Stimulated activated CD4-positive, alpha-beta T cell treated with anti-CD3 and anti-CD28 coated beads, Interleukin-1b, Interleukin-23, amount 100 ng/mL, for 4 hours (primary cell): ENCODE data around the gene HHEX.
"Not testable (repeated sequence)": the region's sequence is repeated elsewhere in the genome, so short reads cannot be mapped to it uniquely, and the experiment has no call there.

Source experiments
- DNase-seq, 2 donors: peaks; one replicate each; pipeline ENCODE4 v3.0.0-alpha.2; 2020; ENCODE audit warnings: low read depth in 2 of 2

HHEX gene

DNA sequence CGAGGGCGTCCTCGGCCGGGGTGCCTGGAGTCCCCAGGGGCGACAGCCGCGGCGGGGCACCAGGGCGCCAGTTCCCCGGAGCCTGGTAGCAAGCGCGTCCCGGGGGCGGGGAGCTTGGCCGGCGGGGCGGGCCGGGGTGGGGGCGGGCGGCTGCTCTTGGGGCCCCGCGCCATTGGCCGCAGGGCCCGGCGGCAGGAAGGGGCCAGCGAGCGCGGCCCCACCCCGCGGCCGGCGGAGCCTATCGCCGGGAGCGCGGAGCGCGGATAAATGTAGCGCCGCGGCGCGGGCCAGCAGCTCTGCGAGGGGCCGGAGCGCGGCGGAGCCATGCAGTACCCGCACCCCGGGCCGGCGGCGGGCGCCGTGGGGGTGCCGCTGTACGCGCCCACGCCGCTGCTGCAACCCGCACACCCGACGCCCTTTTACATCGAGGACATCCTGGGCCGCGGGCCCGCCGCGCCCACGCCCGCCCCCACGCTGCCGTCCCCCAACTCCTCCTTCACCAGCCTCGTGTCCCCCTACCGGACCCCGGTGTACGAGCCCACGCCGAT is at the start of gene HHEX:
Gene HHEX, plus strand, starts transcription at position 293 of the 548 bp plus-strand sequence. Its CDS starts 32 bp downstream, at position 325.
- peak in 1 of 2 donors; percentile 24 for DNase-seq

DNA sequence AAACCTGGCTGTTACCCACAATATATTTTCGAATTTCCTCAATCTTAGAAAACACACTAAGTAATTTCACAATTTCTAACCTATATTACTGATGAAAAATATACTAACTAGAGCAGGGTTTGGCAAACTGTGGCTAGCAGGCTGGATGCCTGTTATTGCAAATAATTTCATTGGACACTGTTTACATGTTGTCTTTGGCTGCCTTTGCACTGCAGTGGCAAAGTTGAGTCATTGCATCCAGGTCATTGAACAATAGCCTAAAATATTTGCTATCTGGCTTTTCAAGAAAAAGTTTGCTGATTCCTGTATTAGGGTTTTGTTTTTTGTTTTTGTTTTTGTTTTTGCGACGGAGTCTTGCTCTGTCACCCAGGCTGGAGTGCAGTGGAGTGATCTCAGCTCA is 49.6 kb upstream of the HHEX start:
- DNase-seq: no peak

DNA sequence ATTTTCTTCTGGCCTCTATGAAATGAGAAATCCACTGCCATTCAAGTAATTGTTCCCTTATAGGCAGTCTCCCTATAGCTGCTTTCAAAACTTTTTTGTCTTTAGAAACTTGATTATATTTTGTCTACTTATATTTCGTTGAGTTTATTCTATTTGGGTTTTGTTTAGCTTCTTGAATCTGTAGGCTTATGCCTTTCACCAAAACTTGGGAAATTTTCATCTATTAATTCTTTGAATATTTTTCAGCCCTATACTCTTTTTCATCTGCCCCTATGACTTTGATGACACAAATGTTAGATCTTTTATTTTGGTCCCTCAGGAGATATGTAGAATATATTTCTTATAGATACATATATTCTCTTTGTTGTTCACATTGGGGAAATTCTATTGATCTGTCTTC is 48.3 kb upstream of the HHEX start:
- DNase-seq: no peak

DNA sequence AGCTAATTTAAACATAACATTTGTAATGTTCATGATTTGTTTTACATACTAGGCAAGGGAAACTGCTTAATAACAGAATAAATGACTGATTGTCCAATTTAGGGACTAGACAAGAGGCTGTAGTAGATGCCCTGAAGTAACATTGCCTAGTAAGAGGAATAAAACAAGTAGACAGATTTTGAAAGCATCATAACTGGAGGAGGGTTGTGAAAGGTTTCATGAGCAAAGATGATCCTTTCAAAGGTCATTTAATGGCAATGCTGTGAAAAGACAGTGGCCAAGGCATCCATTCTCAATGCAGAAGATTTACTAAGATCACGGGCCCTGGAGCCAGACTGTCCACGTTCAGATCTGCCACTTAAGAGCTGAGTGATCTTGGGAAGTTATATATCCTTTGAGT is 44.8 kb upstream of the HHEX start:
- DNase-seq: no peak

DNA sequence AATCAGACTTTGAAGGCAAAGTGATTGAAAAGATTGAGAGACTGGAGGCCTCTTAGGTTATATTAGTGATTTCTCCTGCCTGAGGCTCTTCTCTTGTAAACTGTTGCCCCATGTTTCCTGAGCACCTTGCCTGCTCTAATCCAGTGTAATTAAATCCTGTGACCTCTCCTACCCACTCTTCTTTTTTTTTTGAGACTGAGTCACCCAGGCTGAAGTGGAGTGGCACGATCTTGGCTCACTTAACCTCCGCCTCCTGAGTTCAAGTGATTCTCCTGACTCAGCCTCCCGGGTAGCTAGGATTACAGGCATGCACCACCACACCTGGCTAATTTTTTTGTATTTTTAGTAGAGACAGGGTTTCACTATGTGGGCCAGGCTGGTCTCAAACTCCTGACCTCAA is 38.9 kb upstream of the HHEX start:
- not testable (repeated sequence) for DNase-seq

DNA sequence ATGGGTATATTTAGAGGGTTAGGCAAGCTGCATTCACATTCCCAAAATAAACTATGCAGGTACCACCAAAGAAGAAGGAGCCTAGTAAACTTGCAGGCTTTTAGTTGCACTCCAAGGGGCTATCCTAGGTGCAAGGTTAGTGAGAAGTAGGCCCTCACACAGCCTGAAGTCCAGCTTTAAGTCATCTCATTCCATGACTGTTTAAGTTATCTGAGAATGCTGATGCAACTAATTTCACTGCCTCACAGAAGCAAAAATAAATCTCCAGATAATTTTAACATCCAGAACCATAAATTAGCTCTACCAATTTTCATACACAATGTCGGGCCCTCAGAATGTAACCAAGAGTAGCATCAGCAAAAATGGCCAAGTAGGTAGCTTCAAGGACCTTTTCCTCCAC is 34.3 kb upstream of the HHEX start:
- DNase-seq: no peak

DNA sequence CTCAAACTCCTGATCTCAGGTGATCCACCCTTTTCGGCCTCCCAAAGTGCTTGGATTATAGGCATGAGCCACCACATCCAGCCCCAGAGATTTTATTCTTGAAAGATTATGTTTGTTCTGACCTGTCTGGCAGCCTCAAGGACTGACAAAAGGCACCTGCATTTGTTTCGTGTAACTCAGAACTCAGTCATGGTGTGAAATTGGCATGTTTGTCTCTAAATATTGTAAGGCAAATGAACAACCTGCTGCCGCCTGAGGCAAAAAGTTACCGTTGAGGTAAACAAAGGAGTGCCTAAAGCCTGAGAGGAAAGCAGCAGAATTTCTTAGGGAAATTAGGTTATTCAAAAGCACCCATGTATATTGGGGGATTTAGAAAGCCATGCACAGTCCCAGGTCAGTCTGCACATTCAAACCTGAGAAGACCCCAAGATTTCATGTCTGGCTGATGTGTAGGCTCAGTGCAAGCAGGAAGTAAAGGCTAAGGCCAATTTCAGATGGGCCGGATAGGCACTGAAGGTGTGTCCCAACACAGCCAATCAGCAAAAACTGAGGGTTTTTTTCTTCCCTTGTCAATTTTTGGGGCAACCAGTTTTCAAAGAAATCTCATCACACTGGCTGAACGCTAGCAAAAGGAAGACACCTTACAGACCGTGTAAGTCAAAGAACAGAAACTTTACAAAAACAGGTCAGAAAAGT is 33.3 kb upstream of the HHEX start:
- DNase-seq: no peak

DNA sequence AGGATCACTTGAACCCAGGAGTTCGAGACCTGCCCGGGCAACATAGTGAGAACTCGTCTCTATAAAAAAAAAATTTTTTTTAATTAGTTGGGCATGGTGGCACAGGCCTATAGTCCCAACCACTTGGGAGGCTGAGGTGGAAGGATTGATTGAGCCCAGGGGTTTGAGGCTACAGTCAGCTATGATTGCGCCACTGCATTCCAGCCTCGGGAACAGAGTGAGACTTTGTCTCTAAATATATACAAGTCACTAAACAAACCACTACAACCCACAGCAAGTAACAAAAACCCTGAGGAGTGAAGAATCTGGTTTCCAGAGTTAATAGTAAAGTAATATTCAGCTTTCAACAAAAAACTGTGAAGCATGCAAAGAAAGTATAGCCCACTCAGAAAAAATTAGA is 32.7 kb upstream of the HHEX start:
- no peak for DNase-seq

DNA sequence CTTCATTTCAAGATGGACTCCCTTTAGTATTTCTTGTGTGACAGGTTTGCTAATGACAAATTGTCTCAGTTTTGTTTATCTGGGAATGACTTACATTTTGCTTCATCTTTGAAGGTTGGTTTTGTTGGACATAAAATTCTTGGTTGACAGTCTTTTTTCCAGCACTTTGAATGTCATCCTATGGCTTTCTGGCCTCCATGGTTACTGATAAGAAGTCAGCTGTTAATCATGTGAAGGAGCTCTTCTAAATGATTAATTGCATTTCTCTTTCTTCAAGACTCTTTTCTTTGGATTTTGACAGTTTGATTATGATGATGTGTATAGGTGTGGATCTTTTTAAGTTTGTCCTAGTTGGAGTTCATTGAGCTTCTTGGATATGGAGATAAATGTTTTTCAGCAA is 26.9 kb upstream of the HHEX start:
- DNase-seq: no peak

DNA sequence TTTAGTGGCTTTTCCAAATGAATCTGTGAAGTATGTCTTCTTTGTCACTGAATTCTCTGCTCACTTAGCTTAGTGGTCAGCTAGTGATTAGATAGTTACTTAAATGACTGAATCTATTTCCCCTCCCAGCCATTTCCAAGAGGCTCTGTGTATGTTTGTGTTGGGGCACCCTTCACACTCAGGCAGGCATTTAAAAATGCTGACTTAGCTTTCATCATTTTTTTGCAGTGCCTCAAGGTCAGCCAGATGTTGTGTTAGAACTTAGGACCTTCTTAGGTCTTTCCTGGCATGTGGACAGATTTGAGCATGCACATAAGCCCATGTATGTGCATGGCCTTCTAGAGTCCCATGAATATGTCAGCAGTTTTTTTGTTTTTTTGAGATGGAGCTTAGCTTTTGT is 25.4 kb upstream of the HHEX start:
- DNase-seq: no peak

DNA sequence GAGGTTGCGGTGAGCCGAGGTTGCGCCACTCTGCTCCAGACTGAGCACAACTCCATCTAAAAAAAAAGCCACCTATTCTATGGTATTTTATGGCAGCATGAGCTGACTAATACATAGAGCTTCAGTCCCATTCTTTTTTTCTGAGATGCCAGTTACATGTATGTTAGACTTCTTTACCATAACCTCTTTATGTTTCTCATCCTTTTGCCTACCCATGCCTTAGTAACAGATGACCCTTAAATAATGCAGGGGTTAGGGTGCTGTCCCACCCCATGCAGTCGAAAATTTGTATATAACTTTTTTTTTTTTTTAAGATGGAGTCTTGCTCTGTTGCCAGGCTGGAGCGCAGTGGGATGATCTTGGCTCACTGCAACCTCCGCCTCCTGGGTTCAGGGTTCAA is 22.7 kb upstream of the HHEX start:
- DNase-seq: no peak

DNA sequence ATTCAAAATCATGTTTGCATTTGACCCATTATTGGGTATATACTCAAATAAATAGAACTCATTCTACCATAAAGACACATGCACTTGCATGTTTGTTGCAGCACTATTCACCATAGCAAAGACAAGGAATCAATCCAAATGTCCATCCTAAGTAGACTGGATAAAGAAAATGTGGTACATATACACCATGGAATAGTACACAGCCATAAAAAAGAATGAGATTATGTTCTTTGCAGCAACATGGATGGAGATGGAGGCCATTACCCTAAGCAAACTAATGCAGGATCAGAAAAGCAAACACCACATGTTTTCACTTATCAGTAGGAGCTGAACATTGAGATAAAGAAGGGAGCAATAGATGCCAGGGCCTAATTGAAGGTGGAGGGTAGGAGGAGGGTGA is 12.0 kb upstream of the HHEX start:
- DNase-seq: no peak

DNA sequence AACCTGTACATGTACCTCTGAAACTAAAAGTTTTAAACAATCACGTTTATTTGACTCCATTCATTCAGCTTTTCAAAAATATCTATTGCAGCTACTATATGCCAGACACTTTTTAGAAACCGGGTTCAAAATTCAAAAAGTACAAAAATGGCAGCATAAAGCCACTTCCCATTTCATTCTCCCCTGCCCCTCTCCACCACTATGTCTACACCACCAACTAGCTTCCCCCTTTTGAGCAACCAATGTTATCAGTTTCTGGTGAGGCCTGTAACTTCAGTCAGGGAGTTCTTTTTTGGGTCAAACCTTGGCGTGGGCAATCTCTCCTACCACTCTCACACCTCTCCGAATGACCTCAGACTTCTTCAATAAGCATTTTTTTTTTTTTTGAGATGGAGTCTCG is 11.5 kb upstream of the HHEX start:
- DNase-seq: no peak

DNA sequence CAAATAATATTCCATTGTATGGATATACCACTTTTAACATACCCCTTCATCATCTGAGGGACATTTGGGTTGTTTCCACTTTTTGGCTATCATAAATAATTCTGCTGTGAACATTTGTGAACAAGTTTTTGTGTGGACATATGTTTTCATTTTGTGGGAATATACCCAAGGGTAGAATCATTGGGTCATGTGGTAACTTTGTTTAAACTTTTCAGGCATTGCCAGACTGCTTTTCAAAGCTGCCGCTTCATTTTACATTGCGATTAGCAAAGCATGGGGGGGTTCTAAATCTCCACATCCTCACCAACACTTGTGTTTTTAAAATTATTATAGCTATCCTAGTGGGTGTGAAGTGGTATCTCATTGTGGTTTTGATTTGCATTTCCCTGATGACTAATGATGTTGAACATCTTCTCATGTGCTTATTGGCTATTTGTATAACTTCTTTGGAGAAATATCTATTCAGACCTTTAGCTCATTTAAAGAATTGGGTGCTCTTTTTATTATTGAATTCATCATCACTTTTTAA is 8.4 kb upstream of the HHEX start:
- no peak for DNase-seq

DNA sequence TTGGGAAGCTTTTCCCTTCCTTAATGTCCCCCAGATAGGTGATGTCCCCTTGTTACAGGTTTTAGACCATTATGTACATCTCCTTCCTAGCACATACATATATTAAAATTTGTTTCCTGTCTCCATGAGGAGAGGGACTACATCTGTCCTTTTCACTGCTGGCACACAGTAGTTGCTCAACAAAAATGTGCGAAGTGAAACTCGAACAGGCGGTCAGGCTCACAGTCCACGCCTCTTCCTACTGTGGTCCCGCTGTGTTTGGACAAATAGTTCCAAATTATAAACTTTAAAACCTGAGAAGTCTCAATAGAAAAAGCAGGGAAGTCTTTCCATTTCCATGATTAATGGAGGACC is 1.2 kb upstream of the HHEX start:
- no peak for DNase-seq

DNA sequence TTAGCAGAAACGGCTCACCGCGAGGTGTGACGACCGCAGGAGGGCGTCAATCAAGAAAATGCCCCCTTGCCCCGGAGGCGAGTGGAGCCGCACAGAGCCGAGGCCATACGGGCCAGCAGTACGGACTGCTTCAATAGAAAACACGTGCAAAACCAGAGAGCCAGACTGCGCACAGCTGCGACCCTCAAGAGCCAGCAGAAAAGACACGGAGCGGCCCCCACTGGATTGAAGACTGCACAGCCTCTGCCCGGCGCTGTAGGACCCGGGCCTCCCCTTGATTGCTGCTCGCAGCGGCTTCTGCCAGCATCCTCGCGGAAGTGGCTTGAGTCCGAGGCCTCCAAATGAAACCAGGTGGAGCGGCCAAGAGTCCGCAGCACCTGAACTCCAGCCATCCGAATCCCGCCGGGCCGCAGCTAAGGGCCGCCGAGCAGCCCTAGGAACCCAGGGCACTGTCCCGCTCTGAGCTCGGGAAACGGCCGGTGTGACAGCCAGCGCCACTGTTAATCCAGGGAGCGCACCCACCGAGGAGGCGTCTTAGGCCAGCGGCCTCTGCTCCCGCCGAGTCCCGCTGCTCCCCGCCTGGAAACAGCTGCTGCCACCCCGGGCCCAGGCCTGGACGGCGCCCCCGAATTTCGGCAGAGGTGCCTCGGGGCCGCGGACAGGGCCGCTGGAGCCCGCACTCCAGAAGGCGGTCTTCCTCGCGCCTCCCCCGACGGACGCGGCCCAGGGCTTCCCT is 660 bp upstream of the HHEX start:
- DNase-seq: no peak

DNA sequence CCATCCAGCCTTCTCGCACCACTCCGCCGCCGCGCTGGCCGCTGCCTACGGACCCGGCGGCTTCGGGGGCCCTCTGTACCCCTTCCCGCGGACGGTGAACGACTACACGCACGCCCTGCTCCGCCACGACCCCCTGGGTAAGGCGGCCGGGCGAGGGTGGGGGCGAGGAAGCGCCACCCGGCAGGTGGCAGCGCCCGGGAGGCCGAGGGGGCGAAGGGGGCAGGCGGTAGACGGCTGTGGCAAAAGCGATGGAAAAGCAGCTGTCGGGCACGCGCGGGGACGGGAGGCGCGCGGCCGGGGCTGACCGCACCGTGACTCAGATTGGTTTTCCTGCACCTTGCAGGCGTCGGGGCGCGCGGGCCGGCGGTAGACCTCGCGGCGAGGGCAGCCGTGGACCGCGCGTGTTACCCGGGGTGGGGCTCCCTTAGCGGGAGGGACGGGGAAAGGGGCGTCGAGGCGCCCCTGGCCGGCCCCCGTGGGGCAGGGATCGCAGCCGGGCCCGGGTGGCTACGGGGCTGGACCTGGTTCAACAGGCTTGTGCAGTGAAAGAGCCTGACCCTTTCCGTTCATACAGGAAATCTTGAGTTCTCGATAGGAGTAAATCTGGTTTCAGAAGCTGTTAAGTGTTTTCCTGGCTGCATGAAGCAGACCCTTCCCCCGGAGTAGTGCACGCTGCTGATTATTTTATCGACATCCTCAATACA is 608 bp downstream of the HHEX start:
- DNase-seq: peak; percentile 33 to 44

DNA sequence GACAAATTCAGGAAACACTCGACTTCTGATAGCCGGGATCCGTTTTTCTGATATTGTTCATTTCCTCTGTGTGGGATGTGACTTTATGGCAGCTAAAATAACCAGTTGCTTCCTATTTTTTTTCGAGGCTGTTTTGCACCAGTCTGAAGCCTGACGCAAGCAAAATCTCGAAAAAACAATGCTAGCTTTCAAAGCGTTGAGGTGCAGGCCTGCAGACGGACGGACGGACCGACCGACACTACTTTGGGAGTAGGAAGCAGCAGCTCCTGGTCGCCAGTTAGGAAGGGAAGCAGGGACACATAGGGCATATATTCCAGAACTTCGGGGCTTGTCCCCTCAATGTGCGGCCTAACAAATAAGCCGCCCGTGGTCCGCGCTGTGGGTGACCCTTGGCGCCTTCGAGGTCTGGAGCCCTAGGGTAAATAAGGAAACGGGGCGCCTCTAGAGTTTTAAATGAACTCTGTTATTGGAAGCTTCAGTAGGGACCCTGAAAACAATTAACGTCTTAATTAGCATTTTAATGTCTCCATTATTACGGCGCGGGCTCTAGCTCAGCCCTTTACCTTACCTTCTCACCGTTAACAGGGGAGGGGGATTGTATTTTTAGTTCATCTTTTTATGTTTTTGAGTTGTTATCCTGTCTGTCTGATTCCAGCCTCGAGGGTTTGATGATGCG is 1.3 kb downstream of the HHEX start:
- DNase-seq: no peak

DNA sequence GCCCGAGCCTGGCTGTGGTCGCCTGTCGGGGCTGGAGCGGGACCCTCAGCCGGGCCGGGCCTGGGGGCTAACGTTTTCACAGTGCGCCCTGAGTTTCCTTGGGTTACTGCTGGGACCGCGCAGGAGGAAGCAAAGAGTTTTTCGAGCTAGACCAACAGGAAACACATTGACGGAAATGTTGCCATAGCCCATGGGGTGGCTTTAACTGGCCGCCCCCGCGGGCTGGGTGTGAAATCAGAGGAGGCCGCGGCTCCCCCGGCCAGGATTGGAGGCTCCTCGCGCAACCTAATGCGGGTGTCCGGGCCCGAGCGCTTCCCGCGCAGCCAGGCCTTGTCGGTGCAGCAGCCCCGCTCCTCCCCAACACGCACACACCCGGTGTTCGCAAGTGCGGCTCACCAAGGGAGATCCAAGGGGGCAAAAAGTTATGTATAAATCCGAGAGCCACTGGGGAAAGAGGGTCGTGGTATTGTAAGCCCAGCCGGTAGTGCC is 1.9 kb downstream of the HHEX start:
- no peak for DNase-seq

DNA sequence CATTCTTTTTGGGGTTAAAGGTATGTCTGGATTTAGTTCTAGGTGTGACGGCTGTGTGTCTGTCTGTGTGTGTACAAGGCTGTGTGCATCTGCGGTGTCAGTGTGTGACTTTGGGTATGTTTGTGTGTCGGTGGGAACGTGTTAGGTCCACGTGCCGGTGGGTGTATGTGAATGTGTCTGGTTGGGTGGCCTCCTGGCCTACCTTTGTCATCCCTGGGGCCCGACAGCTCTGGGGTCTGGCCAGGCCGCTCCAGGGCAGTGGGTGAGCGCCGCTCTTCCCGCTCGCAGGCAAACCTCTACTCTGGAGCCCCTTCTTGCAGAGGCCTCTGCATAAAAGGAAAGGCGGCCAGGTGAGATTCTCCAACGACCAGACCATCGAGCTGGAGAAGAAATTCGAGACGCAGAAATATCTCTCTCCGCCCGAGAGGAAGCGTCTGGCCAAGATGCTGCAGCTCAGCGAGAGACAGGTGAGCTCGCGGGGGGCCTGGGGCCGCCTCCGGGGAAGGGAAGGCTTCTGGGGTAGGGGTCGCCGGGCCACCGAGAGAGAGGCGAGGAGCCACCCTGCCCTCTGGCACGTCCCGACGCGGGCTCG is 2.4 kb downstream of the HHEX start:
- no peak for DNase-seq
